Fibroblast of lung (primary cell): ENCODE results near the gene CCDC51. TPM values are rescaled to one million over a fixed set of nuclear protein-coding genes. Genes with fewer than 3 reads are reported as not detected.

ENCODE experiments used
- DNase-seq, 2 donors: peaks; one replicate each; pipeline versions ENCODE4 v3.0.0 to v3.0.0-alpha.2; 2010; ENCODE audit warnings: low read depth in 2 of 2
- H2AFZ ChIP-seq: 2 replicates; pipeline ENCODE4 v1.5.1; 2012; ENCODE audit warnings: low read length, control low read depth, inconsistent platforms
- H3K27ac ChIP-seq: 2 replicates; pipeline ENCODE4 v1.5.1; 2011; ENCODE audit warnings: low read length, control low read depth; ENCODE audit not compliant: insufficient read depth
- H3K27me3 ChIP-seq: 2 replicates; pipeline ENCODE4 v1.5.1; 2011; ENCODE audit warnings: mild to moderate bottlenecking, low read length; ENCODE audit not compliant: control insufficient read depth, insufficient read depth
- H3K36me3 ChIP-seq: 2 replicates; pipeline ENCODE4 v1.5.1; 2011; ENCODE audit warnings: low read length; ENCODE audit not compliant: control insufficient read depth, insufficient read depth
- H3K4me1 ChIP-seq: 2 replicates; pipeline ENCODE4 v1.5.1; 2011; ENCODE audit warnings: low read length; ENCODE audit not compliant: control insufficient read depth, insufficient read depth; ENCODE audit errors: extremely low read depth
- H3K4me2 ChIP-seq: 2 replicates; pipeline ENCODE4 v1.5.1; 2011; ENCODE audit warnings: low read length, control low read depth; ENCODE audit not compliant: insufficient read depth; ENCODE audit errors: extremely low read depth
- H3K4me3 ChIP-seq, 4 experiments: fragments of 200-600 bp in 1 of 4; sonication (generic) in 1 of 4; replicated peaks in 1 of 4; 2 replicates each; pipeline ENCODE4 v1.5.1; 2011 to 2016; ENCODE audit warnings: low read length in 4 of 4, low read depth in 3 of 4, mild to moderate bottlenecking in 3 of 4, control low read depth in 2 of 4, inconsistent platforms in 1 of 4, mixed read lengths in 1 of 4; ENCODE audit not compliant: insufficient read depth in 1 of 4; ENCODE audit errors: control extremely low read depth in 1 of 4
- H3K79me2 ChIP-seq: 2 replicates; pipeline ENCODE4 v1.5.1; 2012; ENCODE audit warnings: mild to moderate bottlenecking, low read length, inconsistent platforms; ENCODE audit not compliant: control insufficient read depth, insufficient read depth
- H3K9ac ChIP-seq: 2 replicates; pipeline ENCODE4 v1.5.1; 2011; ENCODE audit warnings: mild to moderate bottlenecking, low read length, control low read depth; ENCODE audit not compliant: insufficient read depth
- H3K9me3 ChIP-seq: 2 replicates; pipeline ENCODE4 v1.5.1; 2012; ENCODE audit warnings: low read depth, low read length; ENCODE audit not compliant: control insufficient read depth, insufficient read depth
- H4K20me1 ChIP-seq: 2 replicates; pipeline ENCODE4 v1.5.1; 2011; ENCODE audit warnings: low read length; ENCODE audit not compliant: control insufficient read depth, insufficient read depth; ENCODE audit errors: extremely low read depth
- CTCF ChIP-seq, 2 donors: IDR thresholded peaks in 1 of 2; conservative IDR thresholded peaks in 1 of 2; 1 replicate in 1 of 2; 2 replicates in 1 of 2; pipeline ENCODE4 v1.5.1; 2011 to 2012; ENCODE audit warnings: low read length in 2 of 2, control low read depth in 1 of 2, inconsistent platforms in 1 of 2, low read depth in 1 of 2, mild to moderate bottlenecking in 1 of 2
- EZH2 ChIP-seq: IDR thresholded peaks from 2 replicates; pipeline ENCODE4 v1.5.1; 2012; ENCODE audit warnings: low read length, control low read depth, mild to moderate bottlenecking; ENCODE audit errors: missing control alignments
- polyA plus RNA-seq, 2 donors: library from polyadenylated mRNA; depleted of rRNA in 1 of 2; stranded (reverse) in 1 of 2; unstranded in 1 of 2; fragments of >200 nt; gene quantifications; 2 replicates each; pipeline ENCODE4 v1.2.1, GENCODE V29; 2011 to 2012; ENCODE audit warnings: missing spikeins in 1 of 2
- total RNA-seq: library from RNA; depleted of rRNA; stranded (reverse); fragments of >200 nt; gene quantifications from 2 replicates; pipeline ENCODE4 v1.2.1, GENCODE V29; 2014

The CCDC51 gene
- total and polyA plus RNA-seq, 2 donors (not counting 1 experiment from before 2014, with no cell fraction given): 11.9 to 27.2 TPM

DNA sequence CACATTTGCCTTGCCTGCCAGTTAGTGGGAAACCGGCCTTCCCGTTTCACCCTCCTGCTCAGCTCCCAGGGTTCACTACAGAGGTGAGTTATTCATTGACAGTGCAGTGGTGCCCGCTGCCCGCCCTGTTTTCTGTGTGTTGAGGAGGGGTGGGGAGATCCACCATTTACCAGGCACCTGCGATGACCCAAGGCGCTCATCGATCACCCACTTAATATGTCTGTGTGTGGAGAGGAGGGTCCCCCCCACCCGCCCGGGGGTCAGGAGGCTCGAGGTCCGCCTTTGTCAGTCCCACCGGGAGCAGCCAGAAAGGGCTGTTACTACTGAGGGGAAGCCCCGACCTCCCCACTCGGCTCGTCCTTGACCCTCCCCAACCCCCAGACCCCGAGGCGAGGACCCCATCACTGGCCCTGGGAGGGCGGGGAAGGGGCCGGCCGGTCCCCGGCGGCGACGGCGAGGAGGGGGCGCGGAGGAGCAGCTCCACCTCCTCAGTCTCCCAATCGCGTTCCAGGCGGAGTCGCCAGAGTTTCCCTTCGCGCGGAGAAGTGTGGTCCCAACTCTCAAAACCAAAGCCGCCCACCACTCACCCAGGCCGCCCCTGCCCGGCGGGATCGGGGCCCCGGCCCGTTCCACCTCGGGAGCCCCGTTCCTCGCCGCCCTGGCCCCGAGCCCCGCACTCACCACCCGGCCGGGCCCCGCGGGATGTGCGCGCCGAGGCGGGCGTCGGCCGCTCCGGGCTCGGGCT is 11.2 kb downstream of the CCDC51 start:
- H3K4me2 ChIP-seq: peak overlapping the region; percentile 79
- peak overlapping the region; percentile 57 to 69 (median 62) for H3K4me3 ChIP-seq
- no peaks in the 10 kb centered on the region for H4K20me1 ChIP-seq
- DNase-seq: peak; percentile 31 to 40
- TF ChIP-seq EZH2 (no peak), CTCF (conservative IDR thresholded peaks at IDR 0.05 in 1 of 2, IDR thresholded peaks at IDR 0.05 in 1 of 2; ENCODE audit: low read depth in 1 of 2, low read length in 2 of 2) (no peak)
- no peaks in the 10 kb centered on the region for H3K79me2 ChIP-seq
- no peaks in the 10 kb centered on the region for H3K9me3 ChIP-seq
- peak overlapping the region; percentile 28 for H3K27ac ChIP-seq
- no peaks in the 10 kb centered on the region for H3K27me3 ChIP-seq
- H3K36me3 ChIP-seq: peaks cover 7% of the 10 kb centered on the region
- peak overlapping the region; percentile 75 for H3K9ac ChIP-seq
- H2AFZ ChIP-seq: no peak overlapping the region
- peaks cover 19% of the 10 kb centered on the region for H3K4me1 ChIP-seq

GRCh38 chr3:48428088-48428571 is 11.8 kb downstream of the CCDC51 start:
- Histone ChIP-seq H3K4me1 (peaks cover 18% of the 10 kb centered on the region), H3K9me3 (no peaks in the 10 kb centered on the region), H2AFZ (no peak overlapping the region), H3K4me3 (peak overlapping the region in 3 of 4 experiments; percentile 57 to 69 (median 66)), H3K27me3 (no peaks in the 10 kb centered on the region), H3K27ac (no peak overlapping the region), H3K4me2 (peak overlapping the region; percentile 79), H3K9ac (no peak overlapping the region), H3K36me3 (peaks cover 5% of the 10 kb centered on the region), H4K20me1 (no peaks in the 10 kb centered on the region), H3K79me2 (no peaks in the 10 kb centered on the region)
- no peak for TF ChIP-seq CTCF (conservative IDR thresholded peaks at IDR 0.05 in 1 of 2, IDR thresholded peaks at IDR 0.05 in 1 of 2; ENCODE audit: low read depth in 1 of 2, low read length in 2 of 2)
- no peak for TF ChIP-seq EZH2
- DNase-seq: no peak

GRCh38 chr3:48427630-48427962 is 12.3 kb downstream of the CCDC51 start:
- Histone ChIP-seq H3K27me3 (no peaks in the 10 kb centered on the region), H3K9me3 (no peaks in the 10 kb centered on the region), H3K36me3 (peaks cover 4% of the 10 kb centered on the region), H3K4me2 (peak overlapping the region; percentile 79), H3K4me1 (peaks cover 16% of the 10 kb centered on the region), H3K27ac (no peak overlapping the region), H2AFZ (no peak overlapping the region), H3K9ac (no peak overlapping the region), H3K79me2 (no peaks in the 10 kb centered on the region), H3K4me3 (peak overlapping the region in 3 of 4 experiments; percentile 14 to 69 (median 66)), H4K20me1 (no peaks in the 10 kb centered on the region)
- TF ChIP-seq EZH2 (no peak), CTCF (conservative IDR thresholded peaks at IDR 0.05 in 1 of 2, IDR thresholded peaks at IDR 0.05 in 1 of 2; ENCODE audit: low read depth in 1 of 2, low read length in 2 of 2) (no peak)
- no peak for DNase-seq
